ENCODE measurements around the gene ABCD1.
A peak's percentile ranks its signal among the peaks of the same experiment; 100 is the strongest.
"Not testable (repeated sequence)": the region's sequence is repeated elsewhere in the genome, so short reads cannot be mapped to it uniquely, and the experiment has no call there.

ABCD1 gene

GRCh38 chrX:153746359-153746758 is 21.7 kb downstream of the ABCD1 start:
- no peak for TF ChIP-seq JUND (IDR thresholded peaks at IDR 0.05; ENCODE audit: low read depth)
- in situ Hi-C loops (cut with HindIII; ENCODE audit: low pct_unique_long_range_greater_than_20kb, low sequenced_read_pairs), result no loop called here
- DNase-seq (ENCODE audit: low read depth in 1 of 2, low spot score in 1 of 2), result no peak

GRCh38 chrX:153746991-153747390 is 22.3 kb downstream of the ABCD1 start:
- in situ Hi-C loops (cut with HindIII; ENCODE audit: low pct_unique_long_range_greater_than_20kb, low sequenced_read_pairs); DNase-seq (ENCODE audit: low read depth in 1 of 2, low spot score in 1 of 2): not testable (repeated sequence)

GRCh38 chrX:153749017-153749416 is 24.4 kb downstream of the ABCD1 start:
- in situ Hi-C loops (cut with HindIII; ENCODE audit: low pct_unique_long_range_greater_than_20kb, low sequenced_read_pairs), result not testable (repeated sequence)

GRCh38 chrX:153750127-153750774 is 25.6 kb downstream of the ABCD1 start:
- DNase-seq (ENCODE audit: low read depth in 1 of 2, low spot score in 1 of 2), result no peak
- no peak for TF ChIP-seq JUND (IDR thresholded peaks at IDR 0.05; ENCODE audit: low read depth)
- in situ Hi-C loops (cut with HindIII; ENCODE audit: low pct_unique_long_range_greater_than_20kb, low sequenced_read_pairs), result no loop called here

More at GRCh38 chrX:153749017-153749416, 24.4 kb downstream of the ABCD1 start:
- DNase-seq (ENCODE audit: low read depth in 1 of 2, low spot score in 1 of 2), result not testable (repeated sequence)

GRCh38 chrX:153755136-153755535 is 30.5 kb downstream of the ABCD1 start:
- no peak for DNase-seq (ENCODE audit: low read depth in 1 of 2, low spot score in 1 of 2)
- in situ Hi-C loops (cut with HindIII; ENCODE audit: low pct_unique_long_range_greater_than_20kb, low sequenced_read_pairs), result no loop called here
- TF ChIP-seq JUND (IDR thresholded peaks at IDR 0.05; ENCODE audit: low read depth), result no peak

GRCh38 chrX:153761863-153762262 is 37.2 kb downstream of the ABCD1 start:
- in situ Hi-C loops (cut with HindIII; ENCODE audit: low pct_unique_long_range_greater_than_20kb, low sequenced_read_pairs), result no loop called here
- TF ChIP-seq JUND (IDR thresholded peaks at IDR 0.05; ENCODE audit: low read depth), result no peak

GRCh38 chrX:153762626-153763173 is 38.0 kb downstream of the ABCD1 start:
- in situ Hi-C loops (cut with HindIII; ENCODE audit: low pct_unique_long_range_greater_than_20kb, low sequenced_read_pairs), result no loop called here
- TF ChIP-seq JUND (IDR thresholded peaks at IDR 0.05; ENCODE audit: low read depth), result no peak
- no peak for DNase-seq (ENCODE audit: low read depth in 1 of 2, low spot score in 1 of 2)

More at GRCh38 chrX:153761863-153762262, 37.2 kb downstream of the ABCD1 start:
- no peak for DNase-seq (ENCODE audit: low read depth in 1 of 2, low spot score in 1 of 2)

GRCh38 chrX:153763298-153763932 is 38.8 kb downstream of the ABCD1 start:
- no peak for DNase-seq (ENCODE audit: low read depth in 1 of 2, low spot score in 1 of 2)
- no peak for TF ChIP-seq JUND (IDR thresholded peaks at IDR 0.05; ENCODE audit: low read depth)
- in situ Hi-C loops (cut with HindIII; ENCODE audit: low pct_unique_long_range_greater_than_20kb, low sequenced_read_pairs), result no loop called here

- TF ChIP-seq JUND (IDR thresholded peaks at IDR 0.05; ENCODE audit: low read depth), result no peak
- peak; percentile 72 to 85 for DNase-seq (ENCODE audit: low read depth in 1 of 2, low spot score in 1 of 2)
- in situ Hi-C loops (cut with HindIII; ENCODE audit: low pct_unique_long_range_greater_than_20kb, low sequenced_read_pairs), result no loop called here
Measured at GRCh38 chrX:153763989-153764755, 39.5 kb downstream of the ABCD1 start, which contains the start of gene PLXNB3. Gene PLXNB3 (plus strand): TSS chrX:153764249. CDS start chrX:153765536, 1,287 bp downstream.

GRCh38 chrX:153764786-153765137 is 40.1 kb downstream of the ABCD1 start:
- in situ Hi-C loops (cut with HindIII; ENCODE audit: low pct_unique_long_range_greater_than_20kb, low sequenced_read_pairs), result no loop called here
- TF ChIP-seq JUND (IDR thresholded peaks at IDR 0.05; ENCODE audit: low read depth), result no peak
- no peak for DNase-seq (ENCODE audit: low read depth in 1 of 2, low spot score in 1 of 2)

- no peak for TF ChIP-seq JUND (IDR thresholded peaks at IDR 0.05; ENCODE audit: low read depth)
- in situ Hi-C loops (cut with HindIII; ENCODE audit: low pct_unique_long_range_greater_than_20kb, low sequenced_read_pairs), result no loop called here
- DNase-seq (ENCODE audit: low read depth in 1 of 2, low spot score in 1 of 2), result no peak
Measured at GRCh38 chrX:153765138-153766079, 40.8 kb downstream of the ABCD1 start.

All from T47D (cell line).